Non-pigmented ciliary epithelial cell (primary cell): ENCODE results near the gene EWSR1.

Experiments used
- DNase-seq: peaks from one replicate; pipeline ENCODE4 v3.0.0-alpha.2; 2010; ENCODE audit warnings: low read depth

Gene EWSR1

DNA sequence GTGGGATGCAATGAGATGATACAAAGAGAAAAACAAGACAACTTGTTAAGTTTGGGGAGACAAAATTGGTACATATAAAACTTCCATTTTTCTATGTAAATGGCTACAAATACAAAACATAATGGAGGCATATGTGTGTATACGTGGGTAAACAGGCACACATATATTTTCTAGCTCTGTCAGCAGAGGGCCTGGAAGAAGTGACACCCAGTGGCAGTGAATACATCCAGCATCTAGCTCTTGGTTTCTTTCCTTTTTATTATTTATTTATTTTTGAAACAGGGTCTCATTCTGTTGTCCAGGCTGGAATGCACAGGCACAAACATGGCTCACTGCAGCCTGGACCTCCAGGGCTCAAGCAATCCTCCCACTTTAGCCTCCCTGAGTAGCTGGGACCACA is 52.5 kb downstream of the EWSR1 start:
- DNase-seq: no peak

DNA sequence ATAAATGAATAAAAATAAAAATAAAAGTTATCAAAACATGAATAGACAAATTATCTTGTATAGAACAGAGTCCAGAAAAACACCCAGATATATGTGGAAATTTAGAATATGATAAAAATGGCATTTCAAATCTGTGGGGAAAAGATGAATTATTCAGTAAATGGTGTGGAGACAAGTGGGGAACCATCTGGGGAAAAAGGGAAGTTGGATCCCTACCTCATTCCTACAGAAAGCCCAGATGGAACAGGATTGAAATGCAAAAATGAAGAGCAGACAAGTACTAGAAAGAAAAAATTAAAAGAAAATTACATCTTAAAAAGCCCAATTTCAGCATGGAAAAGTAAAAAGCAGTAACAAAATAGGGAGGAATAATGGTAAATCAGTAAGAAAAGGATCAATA is 55.6 kb downstream of the EWSR1 start:
- DNase-seq: no peak

DNA sequence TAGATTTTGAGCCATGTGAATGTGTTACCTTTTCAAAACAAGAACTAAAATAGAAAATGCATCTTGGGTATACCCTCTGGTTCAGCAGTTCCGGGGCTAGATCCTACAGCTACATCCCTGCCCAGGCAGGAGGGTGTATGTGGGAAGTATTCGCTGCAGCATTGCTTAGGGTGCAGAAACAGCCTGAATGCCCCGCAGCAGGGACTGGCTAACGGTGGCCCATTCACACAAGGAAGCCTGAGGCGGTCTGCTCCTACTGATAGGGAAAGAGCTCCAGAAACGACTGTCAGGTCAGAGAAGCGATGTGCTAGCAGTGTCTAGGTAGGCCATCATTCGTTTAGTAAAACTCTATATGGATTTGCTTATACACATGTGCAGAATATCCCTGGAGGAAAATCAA is 57.3 kb downstream of the EWSR1 start:
- no peak for DNase-seq

DNA sequence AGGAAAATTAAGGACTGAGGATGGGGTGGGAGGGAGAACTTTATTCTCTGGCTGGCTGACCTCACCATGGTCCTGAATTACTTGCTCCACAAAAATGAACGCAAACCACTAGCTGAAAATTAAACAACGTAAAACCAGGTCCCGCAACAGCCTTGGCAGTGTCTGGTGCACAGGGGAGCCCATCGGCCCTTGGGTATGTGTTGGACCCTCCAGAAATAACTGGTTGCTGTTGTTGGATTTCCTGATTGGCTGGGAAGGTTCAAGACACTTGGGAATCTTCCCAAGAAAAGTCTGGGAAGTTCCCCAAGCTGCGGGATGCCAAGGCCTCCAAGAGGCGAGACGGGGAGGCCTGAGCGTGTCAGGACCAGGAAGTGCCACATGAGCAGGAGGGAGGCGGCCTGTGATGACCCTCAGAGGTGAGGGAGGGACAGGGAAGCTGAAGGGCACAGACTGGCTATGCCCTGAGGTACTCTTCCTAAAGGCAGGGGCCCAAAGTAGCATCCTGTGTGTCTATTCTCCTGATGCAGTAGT is 57.8 kb downstream of the EWSR1 start:
- no peak for DNase-seq

DNA sequence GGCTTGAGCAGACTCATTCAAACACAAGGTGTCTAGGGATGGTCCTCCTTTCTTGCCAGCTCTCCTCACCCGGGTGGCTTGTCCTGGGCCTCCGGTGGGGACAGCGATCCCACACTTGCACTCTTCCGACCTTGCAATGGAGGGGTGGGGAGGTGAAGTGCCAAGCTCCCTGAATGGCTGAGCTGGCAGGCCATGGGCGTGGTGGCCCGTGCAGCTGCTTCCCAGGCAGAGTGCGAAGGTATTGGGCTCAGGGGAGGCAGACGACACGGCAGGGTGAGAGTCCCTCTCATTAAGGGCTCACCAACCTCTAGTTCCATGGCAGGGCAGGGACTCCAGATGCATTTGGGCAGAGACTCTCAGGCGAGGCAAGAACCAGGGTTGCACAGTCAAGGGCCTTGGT is 58.4 kb downstream of the EWSR1 start:
- no peak for DNase-seq

DNA sequence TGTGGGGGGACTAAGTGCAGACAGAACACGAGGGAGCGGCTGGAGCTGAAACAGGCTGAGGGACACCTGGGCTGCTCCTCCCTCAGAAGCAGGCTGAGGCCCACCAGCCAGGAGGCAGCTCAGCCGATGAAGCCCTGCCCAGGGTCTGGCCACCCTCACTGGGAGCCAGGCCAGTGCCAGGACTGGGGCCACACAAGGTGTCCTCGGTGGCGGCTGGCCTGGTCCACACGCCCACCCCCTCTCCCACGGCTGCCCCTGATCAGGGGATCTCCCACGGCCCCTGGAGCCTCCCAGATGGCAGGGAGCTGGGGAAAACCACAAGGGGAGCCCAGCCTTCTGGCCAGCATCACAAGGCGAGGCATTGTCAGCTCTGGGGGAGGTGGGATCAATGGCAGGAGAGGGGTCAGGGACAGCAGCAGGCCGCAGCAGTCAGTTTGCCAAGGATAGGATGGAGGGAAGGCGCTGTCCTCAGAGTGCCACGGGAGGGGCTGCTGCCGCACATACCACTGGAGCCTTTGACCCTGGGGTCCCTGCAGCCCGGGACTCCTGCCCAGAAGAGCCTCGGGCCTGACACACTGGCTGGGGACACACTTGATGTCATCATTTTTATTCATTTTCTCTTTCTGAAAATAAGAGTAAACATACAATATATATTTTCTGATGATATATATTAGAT is 59.2 kb downstream of the EWSR1 start:
- no peak for DNase-seq

DNA sequence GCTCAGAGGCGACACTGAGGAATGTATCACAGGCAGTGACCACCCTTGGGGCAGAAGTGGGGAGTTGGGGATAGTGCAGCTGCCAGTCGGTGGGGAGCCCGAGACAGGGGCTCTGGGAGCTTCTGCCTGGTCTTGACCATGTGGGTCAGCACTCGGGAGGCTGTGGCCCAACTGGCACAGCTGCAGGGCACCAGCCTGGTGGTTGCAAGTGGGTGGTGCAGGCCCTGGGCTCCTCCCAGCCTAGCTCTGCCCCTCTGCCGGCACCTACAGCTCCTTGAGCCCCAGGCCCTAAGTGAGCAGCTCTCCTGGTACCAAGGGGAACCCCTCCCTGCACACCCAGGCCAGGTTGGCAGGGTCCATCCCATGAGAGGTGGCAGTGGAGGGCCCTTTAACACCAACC is 60.0 kb downstream of the EWSR1 start:
- DNase-seq: no peak

DNA sequence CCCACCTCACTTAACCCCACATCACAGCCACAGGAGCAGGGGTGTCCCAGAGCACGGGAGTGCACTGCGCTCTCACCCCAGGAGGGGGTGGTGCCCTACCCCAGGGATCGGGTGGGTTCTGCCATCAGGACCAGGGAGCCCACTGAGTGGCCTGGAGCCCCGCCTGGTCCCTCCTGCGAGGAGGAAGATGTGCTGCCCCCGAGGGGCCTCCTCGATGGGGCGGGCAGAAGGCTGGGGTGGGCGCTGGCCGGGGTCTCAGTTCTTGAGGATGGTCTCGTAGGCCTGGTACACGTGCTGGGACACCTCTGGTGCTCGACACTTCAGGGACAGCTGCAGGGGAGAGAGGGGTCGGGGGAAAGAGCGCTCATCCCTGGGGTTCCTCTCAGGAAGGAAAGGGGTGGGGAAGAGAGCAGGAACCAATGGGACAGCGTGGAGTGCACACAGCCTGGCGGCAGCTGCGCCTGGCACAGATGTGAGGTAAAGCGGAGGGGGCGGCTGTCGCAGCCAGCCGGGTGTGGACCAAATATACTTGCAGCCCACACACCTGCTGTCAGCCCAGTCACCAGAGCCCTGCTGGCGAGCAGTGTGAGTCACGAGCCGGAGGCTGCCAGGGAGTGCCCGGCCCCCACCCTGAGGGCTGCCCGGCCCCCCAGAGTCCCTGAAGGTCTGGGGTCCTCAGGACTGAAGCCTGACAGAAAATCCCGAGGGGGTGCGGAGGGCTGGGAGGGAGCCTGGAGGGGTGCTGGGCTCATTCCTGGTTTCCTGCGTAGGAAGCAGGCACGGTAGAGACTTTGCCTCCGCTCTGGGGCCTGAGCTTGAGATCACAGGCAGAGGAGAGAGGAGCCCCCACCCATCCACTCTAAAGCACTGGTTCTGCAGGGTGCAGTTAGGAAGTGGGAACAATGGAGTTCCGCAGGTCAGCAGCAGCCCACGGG is 60.8 kb downstream of the EWSR1 start:
- DNase-seq: no peak

DNA sequence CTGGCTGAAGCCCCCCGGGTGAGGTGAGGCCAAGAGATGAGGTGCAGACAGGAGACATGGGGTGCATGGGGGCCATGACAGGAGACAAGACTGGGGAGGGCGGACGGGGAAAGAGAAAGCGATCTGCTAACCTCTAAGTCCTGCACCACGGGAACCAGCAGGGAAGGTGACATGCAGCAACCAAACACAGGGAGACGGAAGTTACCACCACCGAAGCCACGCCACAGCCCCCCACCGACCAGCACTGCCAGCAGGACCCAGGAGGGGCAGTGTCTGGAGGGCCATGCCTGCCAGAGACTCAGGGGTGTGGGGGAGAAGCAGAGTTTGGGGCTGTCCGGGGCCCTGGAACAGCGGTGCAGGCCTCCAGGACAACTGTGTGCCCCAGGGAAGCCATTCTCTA is 61.5 kb downstream of the EWSR1 start:
- DNase-seq: no peak

DNA sequence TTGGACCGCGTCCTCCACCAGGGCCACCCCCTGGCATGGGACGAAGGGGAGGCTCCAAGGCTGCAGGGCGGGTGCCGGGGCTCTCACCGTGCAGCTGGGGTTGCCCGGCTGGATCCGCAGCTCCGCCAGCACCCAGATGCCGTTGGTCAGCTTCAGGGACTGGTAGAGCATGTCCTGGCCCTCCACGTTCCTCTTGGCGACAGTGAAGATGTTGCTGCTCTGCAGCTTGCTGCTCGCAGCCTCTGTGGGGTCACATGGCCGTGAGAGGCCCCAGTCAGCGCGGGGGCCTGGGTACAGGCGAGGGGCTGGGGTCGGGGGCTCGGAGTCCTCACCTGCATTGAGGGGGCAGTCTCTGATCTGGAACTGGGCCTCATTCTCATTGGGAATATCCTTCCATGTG is 62.2 kb downstream of the EWSR1 start:
- no peak for DNase-seq

DNA sequence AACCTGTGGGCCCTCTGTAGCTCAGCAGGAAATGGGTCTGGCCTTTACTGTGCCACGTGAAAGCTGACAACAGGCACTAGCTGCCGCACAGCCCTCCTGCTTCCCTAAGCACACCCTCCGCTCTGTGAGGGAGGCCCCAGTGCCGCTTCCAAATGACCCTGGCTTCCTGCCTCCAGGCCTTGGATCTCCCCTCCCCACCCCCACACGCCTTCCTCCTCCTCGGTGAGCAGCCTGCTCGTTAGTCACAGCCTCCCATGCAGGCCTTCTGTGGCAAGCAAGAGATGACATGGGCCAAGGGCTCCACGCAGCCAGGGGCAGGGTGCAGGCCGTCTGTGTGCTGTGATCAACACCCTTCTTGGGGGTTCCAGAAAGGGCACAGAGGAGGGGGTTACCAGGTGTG is 62.7 kb downstream of the EWSR1 start:
- DNase-seq: no peak

DNA sequence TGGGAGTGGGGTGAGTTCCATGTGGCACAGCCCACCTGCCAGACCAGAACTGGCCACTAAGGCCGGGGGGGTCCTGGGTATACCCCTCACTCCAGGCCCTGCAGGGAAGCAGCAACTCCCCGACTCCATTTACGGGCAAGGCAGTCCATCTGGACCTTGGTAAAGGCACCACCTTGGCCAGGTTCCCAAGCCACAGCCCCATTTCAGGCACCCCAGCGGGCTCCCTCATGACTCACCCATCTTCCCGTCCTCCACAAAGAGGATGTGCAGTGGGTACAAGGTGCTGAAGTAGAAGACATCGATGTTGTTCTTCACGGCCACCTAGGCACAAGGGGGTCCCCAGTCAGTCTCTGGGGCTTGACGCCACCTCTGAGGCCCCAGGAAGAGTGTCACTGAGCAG is 63.1 kb downstream of the EWSR1 start:
- DNase-seq: no peak

DNA sequence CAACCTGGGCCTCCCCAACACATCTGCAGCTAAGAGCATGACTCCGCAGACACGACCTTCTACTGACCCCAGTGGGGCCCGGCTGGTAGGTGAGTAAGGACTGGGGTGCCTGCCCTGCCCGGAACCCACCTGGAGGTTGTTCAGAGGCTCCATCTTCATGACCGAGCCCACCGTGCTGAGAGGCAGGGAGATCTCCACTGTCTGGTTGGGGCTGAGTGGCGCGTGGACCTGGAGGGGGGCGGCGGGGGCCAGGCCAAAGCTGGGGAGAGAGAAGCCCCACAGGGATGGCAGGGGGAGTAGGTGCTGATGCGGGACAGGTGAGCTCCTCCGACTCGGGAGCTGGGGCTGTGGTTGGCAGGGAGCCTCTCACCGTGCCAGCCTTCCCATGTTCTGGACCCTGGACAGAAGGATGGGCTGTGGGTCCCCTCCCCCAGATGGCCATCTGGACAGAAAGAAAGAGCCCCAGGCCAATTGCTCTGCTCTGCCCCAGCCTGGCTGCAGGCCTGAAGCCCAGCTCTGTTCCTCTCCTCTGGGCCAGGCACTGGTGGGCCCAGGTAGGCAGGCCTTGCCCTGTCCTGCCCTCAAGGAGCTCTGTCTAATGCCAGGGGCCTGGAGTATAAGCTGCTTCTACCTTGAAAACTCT is 63.7 kb downstream of the EWSR1 start:
- no peak for DNase-seq

DNA sequence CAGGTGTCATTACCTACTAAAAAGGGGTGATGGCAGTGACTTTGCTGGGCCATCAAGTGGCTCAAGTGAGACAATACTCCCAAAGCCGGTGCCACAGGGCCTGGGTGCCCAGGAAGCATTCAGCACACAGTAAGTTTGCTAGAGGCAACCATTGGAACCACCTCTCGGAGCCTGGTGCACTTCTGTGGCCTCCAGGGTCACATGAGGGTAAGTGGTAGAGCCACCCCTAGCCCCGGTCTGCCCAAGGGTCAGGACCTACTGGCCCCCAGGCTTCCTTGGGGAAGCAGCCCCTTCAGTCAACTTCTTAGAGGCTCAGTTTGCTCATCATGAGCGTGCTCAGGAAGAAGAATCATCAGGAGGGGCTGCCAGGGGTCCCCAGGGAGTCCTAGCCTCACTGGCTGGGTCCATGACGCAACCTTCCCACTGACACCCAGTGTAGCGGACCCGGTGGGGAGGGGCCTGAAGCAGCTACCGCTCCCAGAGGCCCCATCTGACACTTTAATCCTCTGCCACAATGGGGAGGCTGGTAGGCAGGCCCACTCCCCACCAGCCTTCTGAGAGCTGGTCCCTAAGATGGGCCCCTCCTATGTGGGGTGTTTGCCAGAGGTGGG is 64.9 kb downstream of the EWSR1 start:
- no peak for DNase-seq

DNA sequence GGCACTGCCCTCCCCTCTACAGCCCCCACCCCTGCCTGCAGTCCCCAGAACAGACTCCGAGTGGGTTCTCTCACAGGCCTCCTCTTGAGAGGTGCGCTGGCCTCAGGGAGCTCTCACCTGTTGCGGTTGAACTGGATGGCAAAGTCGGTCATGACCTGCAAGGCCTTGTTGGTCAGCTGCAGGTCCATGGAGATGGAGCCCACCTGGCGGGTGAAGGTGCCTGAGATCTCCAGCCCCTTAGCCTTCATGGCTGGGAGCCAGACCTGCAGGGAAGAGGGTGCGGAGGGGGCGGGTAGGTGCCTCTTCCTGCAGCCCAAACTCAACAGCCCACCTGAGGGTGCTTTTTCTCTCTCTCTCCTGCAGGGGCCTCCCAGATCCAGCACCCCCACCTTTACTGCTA is 66.1 kb downstream of the EWSR1 start:
- DNase-seq: no peak

DNA sequence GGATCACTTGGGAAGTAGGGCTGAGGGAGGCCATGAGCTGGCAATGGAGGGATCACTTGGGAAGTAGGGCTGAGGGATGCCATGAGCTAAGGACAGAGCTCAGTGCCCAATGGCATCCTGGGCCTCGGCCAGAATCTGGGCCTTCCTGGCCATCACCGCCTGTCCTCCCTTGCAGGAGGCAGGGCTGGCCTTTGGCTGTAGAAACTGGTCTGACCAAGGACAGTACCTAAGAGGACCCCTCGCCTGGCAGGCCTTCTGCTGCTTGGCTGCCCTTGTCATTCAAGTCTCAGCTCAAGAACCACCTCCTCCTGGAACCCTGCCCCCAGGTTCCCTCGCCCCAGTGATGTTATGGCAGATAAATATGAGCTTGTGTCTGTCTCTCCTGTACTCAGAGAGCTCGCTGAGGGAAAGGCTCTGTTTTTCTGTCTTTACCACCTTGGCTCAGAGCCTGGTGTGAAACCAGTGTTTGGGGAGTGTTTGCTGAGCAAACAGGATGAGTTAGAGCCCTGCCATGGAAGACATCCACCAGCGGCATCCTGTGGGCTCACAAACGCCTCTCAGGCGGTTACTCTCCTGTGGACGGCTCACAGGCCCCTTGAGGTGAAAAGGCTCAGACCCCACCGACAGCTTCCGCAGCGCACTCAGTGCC is 66.8 kb downstream of the EWSR1 start:
- DNase-seq: no peak

DNA sequence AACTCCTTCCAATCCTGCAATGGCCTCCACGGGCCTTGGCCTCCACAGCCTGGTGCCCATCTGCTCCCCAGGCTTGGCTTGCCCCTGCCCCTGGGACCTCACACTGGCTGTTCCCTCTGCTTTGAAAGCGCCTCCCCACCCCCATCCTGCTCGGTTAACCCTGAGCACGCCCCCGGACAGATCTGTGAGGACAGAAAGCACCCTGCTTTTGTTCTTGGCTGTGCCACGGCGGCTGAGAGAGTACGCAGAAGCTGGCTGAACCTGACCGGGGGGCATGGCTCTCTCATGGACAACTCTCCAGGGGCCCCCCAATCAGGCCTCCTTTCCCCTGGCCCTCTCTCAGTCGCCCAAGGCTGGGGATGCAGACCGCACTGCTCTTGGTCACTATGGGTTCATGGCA is 67.6 kb downstream of the EWSR1 start:
- DNase-seq: no peak

DNA sequence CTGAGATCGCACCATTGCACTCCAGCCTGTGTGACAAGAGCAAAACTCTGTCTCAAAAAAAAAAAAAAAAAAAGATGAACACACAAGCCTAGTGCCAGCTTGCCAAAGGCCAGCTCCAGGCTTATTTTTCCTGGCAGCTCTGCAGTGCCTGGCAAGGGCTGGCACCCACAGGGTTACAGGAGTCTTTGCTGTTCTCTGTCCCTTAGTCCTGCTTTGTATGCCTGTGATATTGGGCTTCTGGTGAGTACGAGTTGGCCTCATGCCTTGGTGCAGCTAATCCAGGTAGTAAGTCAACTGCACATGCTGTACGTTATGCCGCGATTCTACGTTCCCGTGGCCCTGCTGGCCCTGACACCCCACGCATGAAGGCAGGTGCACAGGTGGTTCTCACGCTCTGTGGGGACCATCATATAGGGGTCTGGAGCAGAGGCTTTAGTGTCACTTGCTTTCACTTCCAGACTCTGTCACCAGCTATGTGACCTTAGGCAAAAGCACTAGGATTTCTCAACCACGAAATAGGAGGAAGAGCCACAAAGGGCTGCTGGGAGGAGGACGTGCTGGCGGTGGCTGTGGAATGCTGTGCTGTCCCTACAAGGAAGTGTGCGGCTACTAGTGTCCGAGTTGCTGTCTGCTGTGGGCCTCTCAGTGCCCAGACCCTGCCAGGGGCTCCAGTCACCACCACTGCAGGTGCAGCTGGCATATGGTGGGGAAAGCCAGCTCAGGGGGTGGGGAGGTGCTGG is 68.9 kb downstream of the EWSR1 start:
- DNase-seq: no peak

DNA sequence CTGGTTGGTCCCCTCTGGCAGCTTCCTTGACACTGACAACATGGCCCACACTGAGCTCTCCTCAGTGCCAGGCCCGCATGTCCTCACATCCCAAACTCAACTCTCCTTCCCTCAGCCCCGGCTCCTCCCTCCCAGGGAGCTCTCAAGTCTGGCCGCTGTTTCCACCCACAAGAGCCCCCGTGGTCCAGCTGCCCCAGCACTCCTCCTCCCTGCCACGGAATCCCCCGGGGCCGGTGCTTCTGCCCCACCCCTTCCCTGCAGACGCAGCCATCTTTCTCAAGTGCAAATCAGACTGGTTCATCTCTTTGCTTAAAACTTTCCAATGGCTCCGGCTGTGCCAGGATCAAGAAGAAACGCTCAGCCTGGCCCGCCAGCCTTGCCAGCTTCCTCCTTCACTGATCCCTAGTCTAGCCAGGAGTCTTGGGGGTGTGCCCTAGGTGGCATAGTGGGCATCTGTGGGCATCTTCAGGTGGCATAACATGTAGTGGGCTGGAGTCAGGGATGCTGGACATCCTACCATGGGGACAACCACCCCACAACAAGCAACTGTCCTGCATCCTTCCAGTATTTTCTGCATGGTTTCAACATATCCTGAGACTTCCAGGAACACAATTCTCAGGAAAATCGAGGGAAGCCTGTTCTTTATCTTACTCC is 69.7 kb downstream of the EWSR1 start:
- DNase-seq: no peak

DNA sequence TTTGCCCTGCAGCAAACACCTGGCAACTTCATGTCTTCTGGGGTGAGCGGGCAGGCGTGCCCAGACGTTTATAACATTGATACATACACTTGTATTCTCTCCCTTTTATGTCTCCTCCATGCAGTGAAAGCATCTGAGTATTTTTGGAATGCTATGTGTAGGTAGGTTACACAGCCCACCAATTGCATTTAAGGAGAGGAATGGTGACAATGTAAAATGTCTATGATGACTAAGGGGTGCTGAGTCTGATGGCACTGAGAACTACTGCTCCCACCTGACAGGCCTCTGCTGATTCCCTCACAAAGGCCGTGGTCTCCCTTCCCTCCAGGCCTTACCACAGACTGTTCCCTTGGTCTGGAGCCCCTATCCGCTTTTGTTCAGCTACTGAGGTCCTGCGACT is 70.3 kb downstream of the EWSR1 start:
- DNase-seq: no peak
